ENCODE data around the gene CHRNB2. TPM values are rescaled to one million over a fixed set of nuclear protein-coding genes. Genes with fewer than 3 reads are reported as not detected.
A peak's percentile ranks its signal among the peaks of the same experiment; 100 is the strongest.

CHRNB2 gene
- total and polyA plus RNA-seq, 9 of the 15 experiments (the other 6 are each of a cell fraction or from before 2014, with no cell fraction given), result 0.01 TPM; not detected in 8

DNA sequence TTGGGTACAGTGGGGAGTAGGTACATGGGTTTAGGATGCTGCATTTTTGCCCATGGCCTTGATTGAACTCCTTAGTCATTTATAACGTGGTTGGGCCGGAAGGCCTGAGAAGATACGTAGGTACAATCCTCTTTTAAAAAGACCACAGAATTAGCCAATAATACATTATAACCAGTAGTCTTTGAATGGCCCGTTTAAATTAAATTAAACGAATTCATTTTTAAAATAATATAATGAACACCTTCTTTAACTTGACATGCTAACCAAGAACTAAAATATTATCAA lies 60.5 kb downstream of the CHRNB2 start (continued):
- TF ChIP-seq MAFF (IDR thresholded peaks at IDR 0.05; ENCODE audit: low read length) (no peak), KDM5B (IDR thresholded peaks at IDR 0.05; ENCODE audit: insufficient replicate concordance, low read depth, low read length) (no peak), DPF2 (IDR thresholded peaks at IDR 0.05) (no peak), HDAC2 (IDR thresholded peaks at IDR 0.05) (peak; percentile 55; the same call in 1 of the 2 replicates), SNIP1 (IDR thresholded peaks at IDR 0.05; ENCODE audit: low read depth) (no peak)
- TF ChIP-seq, protein P1, sequence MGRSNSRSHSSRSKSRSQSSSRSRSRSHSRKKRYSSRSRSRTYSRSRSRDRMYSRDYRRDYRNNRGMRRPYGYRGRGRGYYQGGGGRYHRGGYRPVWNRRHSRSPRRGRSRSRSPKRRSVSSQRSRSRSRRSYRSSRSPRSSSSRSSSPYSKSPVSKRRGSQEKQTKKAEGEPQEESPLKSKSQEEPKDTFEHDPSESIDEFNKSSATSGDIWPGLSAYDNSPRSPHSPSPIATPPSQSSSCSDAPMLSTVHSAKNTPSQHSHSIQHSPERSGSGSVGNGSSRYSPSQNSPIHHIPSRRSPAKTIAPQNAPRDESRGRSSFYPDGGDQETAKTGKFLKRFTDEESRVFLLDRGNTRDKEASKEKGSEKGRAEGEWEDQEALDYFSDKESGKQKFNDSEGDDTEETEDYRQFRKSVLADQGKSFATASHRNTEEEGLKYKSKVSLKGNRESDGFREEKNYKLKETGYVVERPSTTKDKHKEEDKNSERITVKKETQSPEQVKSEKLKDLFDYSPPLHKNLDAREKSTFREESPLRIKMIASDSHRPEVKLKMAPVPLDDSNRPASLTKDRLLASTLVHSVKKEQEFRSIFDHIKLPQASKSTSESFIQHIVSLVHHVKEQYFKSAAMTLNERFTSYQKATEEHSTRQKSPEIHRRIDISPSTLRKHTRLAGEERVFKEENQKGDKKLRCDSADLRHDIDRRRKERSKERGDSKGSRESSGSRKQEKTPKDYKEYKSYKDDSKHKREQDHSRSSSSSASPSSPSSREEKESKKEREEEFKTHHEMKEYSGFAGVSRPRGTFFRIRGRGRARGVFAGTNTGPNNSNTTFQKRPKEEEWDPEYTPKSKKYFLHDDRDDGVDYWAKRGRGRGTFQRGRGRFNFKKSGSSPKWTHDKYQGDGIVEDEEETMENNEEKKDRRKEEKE (IDR thresholded peaks at IDR 0.05; ENCODE audit: borderline replicate concordance in 1 of 2, control insufficient read depth in 1 of 2, low read depth in 2 of 2, low read length in 1 of 2), result no peak
- TF ChIP-seq, protein P2, sequence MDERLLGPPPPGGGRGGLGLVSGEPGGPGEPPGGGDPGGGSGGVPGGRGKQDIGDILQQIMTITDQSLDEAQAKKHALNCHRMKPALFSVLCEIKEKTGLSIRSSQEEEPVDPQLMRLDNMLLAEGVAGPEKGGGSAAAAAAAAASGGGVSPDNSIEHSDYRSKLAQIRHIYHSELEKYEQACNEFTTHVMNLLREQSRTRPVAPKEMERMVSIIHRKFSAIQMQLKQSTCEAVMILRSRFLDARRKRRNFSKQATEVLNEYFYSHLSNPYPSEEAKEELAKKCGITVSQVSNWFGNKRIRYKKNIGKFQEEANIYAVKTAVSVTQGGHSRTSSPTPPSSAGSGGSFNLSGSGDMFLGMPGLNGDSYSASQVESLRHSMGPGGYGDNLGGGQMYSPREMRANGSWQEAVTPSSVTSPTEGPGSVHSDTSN (CRISPR knock-in tag; IDR thresholded peaks at IDR 0.05; ENCODE audit: low read depth), result no peak
- TF ChIP-seq, protein P2 (tag; conservative IDR thresholded peaks at IDR 0.05; ENCODE audit: low read depth), result no peak
- TF ChIP-seq, protein P3, sequence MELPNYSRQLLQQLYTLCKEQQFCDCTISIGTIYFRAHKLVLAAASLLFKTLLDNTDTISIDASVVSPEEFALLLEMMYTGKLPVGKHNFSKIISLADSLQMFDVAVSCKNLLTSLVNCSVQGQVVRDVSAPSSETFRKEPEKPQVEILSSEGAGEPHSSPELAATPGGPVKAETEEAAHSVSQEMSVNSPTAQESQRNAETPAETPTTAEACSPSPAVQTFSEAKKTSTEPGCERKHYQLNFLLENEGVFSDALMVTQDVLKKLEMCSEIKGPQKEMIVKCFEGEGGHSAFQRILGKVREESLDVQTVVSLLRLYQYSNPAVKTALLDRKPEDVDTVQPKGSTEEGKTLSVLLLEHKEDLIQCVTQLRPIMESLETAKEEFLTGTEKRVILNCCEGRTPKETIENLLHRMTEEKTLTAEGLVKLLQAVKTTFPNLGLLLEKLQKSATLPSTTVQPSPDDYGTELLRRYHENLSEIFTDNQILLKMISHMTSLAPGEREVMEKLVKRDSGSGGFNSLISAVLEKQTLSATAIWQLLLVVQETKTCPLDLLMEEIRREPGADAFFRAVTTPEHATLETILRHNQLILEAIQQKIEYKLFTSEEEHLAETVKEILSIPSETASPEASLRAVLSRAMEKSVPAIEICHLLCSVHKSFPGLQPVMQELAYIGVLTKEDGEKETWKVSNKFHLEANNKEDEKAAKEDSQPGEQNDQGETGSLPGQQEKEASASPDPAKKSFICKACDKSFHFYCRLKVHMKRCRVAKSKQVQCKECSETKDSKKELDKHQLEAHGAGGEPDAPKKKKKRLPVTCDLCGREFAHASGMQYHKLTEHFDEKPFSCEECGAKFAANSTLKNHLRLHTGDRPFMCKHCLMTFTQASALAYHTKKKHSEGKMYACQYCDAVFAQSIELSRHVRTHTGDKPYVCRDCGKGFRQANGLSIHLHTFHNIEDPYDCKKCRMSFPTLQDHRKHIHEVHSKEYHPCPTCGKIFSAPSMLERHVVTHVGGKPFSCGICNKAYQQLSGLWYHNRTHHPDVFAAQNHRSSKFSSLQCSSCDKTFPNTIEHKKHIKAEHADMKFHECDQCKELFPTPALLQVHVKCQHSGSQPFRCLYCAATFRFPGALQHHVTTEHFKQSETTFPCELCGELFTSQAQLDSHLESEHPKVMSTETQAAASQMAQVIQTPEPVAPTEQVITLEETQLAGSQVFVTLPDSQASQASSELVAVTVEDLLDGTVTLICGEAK (IDR thresholded peaks at IDR 0.05), result peak; percentile 65; the same call in 1 of the 2 replicates
- TF ChIP-seq, protein P3 (CRISPR knock-in tag; IDR thresholded peaks at IDR 0.05), result no peak
- TF ChIP-seq, protein P4, sequence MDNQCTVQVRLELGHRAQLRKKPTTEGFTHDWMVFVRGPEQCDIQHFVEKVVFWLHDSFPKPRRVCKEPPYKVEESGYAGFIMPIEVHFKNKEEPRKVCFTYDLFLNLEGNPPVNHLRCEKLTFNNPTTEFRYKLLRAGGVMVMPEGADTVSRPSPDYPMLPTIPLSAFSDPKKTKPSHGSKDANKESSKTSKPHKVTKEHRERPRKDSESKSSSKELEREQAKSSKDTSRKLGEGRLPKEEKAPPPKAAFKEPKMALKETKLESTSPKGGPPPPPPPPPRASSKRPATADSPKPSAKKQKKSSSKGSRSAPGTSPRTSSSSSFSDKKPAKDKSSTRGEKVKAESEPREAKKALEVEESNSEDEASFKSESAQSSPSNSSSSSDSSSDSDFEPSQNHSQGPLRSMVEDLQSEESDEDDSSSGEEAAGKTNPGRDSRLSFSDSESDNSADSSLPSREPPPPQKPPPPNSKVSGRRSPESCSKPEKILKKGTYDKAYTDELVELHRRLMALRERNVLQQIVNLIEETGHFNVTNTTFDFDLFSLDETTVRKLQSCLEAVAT (IDR thresholded peaks at IDR 0.05), result peak in 1 of 2 experiments; percentile 70; a peak in 1 of 4 replicates
- TF ChIP-seq, protein P5, sequence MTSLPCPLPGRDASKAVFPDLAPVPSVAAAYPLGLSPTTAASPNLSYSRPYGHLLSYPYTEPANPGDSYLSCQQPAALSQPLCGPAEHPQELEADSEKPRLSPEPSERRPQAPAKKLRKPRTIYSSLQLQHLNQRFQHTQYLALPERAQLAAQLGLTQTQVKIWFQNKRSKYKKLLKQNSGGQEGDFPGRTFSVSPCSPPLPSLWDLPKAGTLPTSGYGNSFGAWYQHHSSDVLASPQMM (CRISPR knock-in tag; IDR thresholded peaks at IDR 0.05), result no peak
